GM12878 (cell line): ENCODE data around the gene C15orf39. TPM values are rescaled to one million over a fixed set of nuclear protein-coding genes. Genes with fewer than 3 reads are reported as not detected.
A peak's percentile ranks its signal among the peaks of the same experiment; 100 is the strongest.

Experiments used
- ATF7 ChIP-seq: fragments of 450-650 bp; IDR thresholded peaks from 2 replicates; pipeline ENCODE4 v1.6.1; 2016; ENCODE audit warnings: low read depth, mild to moderate bottlenecking
- BRCA1 ChIP-seq: IDR thresholded peaks from 2 replicates; pipeline ENCODE4 v1.6.1; 2011; ENCODE audit warnings: low read depth, low read length, improper control_type of control experiment
- FOS ChIP-seq: IDR thresholded peaks from 3 replicates; pipeline ENCODE4 v1.6.1; 2011; ENCODE audit warnings: borderline replicate concordance; ENCODE audit not compliant: insufficient read length; ENCODE audit errors: extremely low read depth
- FOXK2 ChIP-seq: fragments of 450-650 bp; IDR thresholded peaks from 2 replicates; pipeline ENCODE4 v1.6.1; 2017; ENCODE audit warnings: mild to moderate bottlenecking, moderate library complexity
- KDM1A ChIP-seq: fragments of 200-600 bp; sonication (generic); IDR thresholded peaks from 2 replicates; pipeline ENCODE4 v1.6.1; 2016; ENCODE audit warnings: borderline replicate concordance
- KLF5 ChIP-seq: fragments of 450-650 bp; IDR thresholded peaks from 2 replicates; pipeline ENCODE4 v1.6.1; 2014; ENCODE audit warnings: mild to moderate bottlenecking; ENCODE audit not compliant: partially characterized antibody
- LARP7 ChIP-seq: fragments of 450-650 bp; IDR thresholded peaks from 2 replicates; pipeline ENCODE4 v1.6.1; 2017; ENCODE audit warnings: mild to moderate bottlenecking
- NFIC ChIP-seq: IDR thresholded peaks from 2 replicates; pipeline ENCODE4 v1.6.1; 2012; ENCODE audit warnings: low read depth, mild to moderate bottlenecking, inconsistent platforms, low read length, moderate library complexity
- NFYA ChIP-seq: IDR thresholded peaks from 2 replicates; pipeline ENCODE4 v1.6.1; 2011; ENCODE audit warnings: low read depth, mild to moderate bottlenecking, low read length, improper control_type of control experiment, borderline replicate concordance
- RAD21 ChIP-seq: IDR thresholded peaks from 2 replicates; pipeline ENCODE4 v1.6.1; 2011; ENCODE audit warnings: mild to moderate bottlenecking, low read depth, low read length, moderate library complexity; ENCODE audit not compliant: insufficient read depth
- RBBP5 ChIP-seq: fragments of 200-600 bp; sonication (generic); conservative IDR thresholded peaks from 2 replicates; pipeline ENCODE4 v1.6.1; 2016
- SMARCA5 ChIP-seq: fragments of 450-650 bp; IDR thresholded peaks from 2 replicates; pipeline ENCODE4 v1.6.1; 2017; ENCODE audit warnings: mild to moderate bottlenecking
- SMC3 ChIP-seq: IDR thresholded peaks from 2 replicates; pipeline ENCODE4 v1.6.1; 2011; ENCODE audit warnings: low read length, improper control_type of control experiment, borderline replicate concordance
- SREBF1 ChIP-seq: IDR thresholded peaks from 2 replicates; pipeline ENCODE4 v1.6.1; 2012; ENCODE audit warnings: mild to moderate bottlenecking, low read length
- TAF1 ChIP-seq: IDR thresholded peaks from 2 replicates; pipeline ENCODE4 v1.6.1; 2011; ENCODE audit warnings: mild to moderate bottlenecking, low read depth, low read length, borderline replicate concordance
- TBL1XR1 ChIP-seq: IDR thresholded peaks from 2 replicates; pipeline ENCODE4 v1.6.1; 2012; ENCODE audit warnings: low read depth, low read length, improper control_type of control experiment
- YY1 ChIP-seq: IDR thresholded peaks from 2 replicates; pipeline ENCODE4 v1.6.1; 2011; ENCODE audit warnings: low read depth, mild to moderate bottlenecking, low read length
- ZNF217 ChIP-seq: fragments of 450-650 bp; IDR thresholded peaks from 2 replicates; pipeline ENCODE4 v1.6.1; 2017; ENCODE audit warnings: antibody characterized with exemption, mild to moderate bottlenecking
- polyA plus RNA-seq, 11 experiments: library from polyadenylated mRNA; depleted of rRNA in 4 of 11; unstranded in 6 of 11; stranded (reverse) in 5 of 11; fragments of >200 nt; fragmentation: Nextera tagmentation in 4 of 11; fragmentation: Illumina TruSeq in 1 of 11; extraction: Ambion mirVana in 4 of 11; extraction: Trizol in 1 of 11; gene quantifications; 1 replicate in 1 of 11; 2 replicates in 10 of 11; pipeline versions ENCODE4 v1.2.1 to v1.2.3, GENCODE V29; 2011 to 2016; ENCODE audit warnings: inconsistent platforms in 2 of 11, missing spikeins in 2 of 11, low read depth in 1 of 11
- total RNA-seq, 4 experiments: library from RNA; depleted of rRNA in 3 of 4; stranded (reverse); fragments of >200 nt in 3 of 4; fragmentation: Illumina TruSeq in 1 of 4; extraction: Trizol in 1 of 4; gene quantifications; 2 replicates each; pipeline versions ENCODE4 v1.2.1 to v1.2.3, GENCODE V29; 2013 to 2021
- TF ChIP-seq, protein P1 (sequence below): fragments of 450-650 bp; IDR thresholded peaks from 2 replicates; pipeline ENCODE4 v1.6.1; 2017; ENCODE audit warnings: mild to moderate bottlenecking, moderate library complexity
- TF ChIP-seq, protein P2 (sequence below): IDR thresholded peaks from 2 replicates; pipeline ENCODE4 v1.6.1; 2012; ENCODE audit warnings: low read length, inconsistent platforms
- TF ChIP-seq, protein P3 (sequence below): fragments of 150-350 bp; IDR thresholded peaks from 2 replicates; pipeline ENCODE4 v1.6.1; 2014; ENCODE audit warnings: mild to moderate bottlenecking, low read depth, low read length
- TF ChIP-seq, protein P4 (sequence below): fragments of 450-650 bp; conservative IDR thresholded peaks from 2 replicates; pipeline ENCODE4 v1.6.1; 2017; ENCODE audit warnings: mild to moderate bottlenecking, moderate library complexity

Gene C15orf39
- total and polyA plus RNA-seq, 10 of the 15 experiments (the other 5 are each of a cell fraction or from before 2014, with no cell fraction given) = 2.3 to 139 (median 33.0) TPM

DNA sequence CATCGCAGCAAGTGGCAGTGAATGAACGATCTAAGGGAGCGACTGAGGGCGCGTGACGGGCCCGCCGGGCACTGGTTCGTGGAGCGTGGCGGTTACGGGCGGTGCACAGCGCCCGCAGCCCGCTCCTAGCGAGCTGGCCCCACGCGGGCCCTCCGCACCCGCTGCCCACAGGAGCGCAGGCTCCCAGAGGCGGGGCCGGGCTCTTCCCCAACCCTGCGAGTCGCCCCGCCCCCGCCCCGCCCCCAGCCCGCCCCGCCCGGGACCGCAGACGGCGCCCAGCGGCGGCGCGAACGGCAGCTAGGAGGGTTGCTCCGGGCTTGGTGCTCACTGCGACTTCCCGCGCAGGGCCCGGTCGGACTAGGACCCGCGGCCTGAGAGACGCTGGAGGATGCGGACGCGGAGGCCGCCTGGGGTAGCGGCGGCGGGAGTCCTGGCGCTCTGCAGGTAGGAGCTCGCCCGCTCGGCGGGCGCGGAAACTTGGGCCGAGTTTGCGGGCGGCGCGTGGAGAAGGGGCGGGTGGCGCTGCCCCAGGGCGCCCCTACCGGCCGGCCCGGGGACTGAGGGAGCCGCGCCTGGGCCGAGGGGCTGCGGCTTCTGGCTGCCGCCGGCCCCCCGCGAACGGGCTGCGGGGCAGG, at the start of gene C15orf39 (continued):
- TF ChIP-seq, protein P1, sequence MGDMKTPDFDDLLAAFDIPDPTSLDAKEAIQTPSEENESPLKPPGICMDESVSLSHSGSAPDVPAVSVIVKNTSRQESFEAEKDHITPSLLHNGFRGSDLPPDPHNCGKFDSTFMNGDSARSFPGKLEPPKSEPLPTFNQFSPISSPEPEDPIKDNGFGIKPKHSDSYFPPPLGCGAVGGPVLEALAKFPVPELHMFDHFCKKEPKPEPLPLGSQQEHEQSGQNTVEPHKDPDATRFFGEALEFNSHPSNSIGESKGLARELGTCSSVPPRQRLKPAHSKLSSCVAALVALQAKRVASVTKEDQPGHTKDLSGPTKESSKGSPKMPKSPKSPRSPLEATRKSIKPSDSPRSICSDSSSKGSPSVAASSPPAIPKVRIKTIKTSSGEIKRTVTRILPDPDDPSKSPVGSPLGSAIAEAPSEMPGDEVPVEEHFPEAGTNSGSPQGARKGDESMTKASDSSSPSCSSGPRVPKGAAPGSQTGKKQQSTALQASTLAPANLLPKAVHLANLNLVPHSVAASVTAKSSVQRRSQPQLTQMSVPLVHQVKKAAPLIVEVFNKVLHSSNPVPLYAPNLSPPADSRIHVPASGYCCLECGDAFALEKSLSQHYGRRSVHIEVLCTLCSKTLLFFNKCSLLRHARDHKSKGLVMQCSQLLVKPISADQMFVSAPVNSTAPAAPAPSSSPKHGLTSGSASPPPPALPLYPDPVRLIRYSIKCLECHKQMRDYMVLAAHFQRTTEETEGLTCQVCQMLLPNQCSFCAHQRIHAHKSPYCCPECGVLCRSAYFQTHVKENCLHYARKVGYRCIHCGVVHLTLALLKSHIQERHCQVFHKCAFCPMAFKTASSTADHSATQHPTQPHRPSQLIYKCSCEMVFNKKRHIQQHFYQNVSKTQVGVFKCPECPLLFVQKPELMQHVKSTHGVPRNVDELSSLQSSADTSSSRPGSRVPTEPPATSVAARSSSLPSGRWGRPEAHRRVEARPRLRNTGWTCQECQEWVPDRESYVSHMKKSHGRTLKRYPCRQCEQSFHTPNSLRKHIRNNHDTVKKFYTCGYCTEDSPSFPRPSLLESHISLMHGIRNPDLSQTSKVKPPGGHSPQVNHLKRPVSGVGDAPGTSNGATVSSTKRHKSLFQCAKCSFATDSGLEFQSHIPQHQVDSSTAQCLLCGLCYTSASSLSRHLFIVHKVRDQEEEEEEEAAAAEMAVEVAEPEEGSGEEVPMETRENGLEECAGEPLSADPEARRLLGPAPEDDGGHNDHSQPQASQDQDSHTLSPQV = peak; percentile 80; the same call in 1 of the 2 replicates
- TF ChIP-seq YY1 = peak; percentile 55
- peak; percentile 42 for TF ChIP-seq RAD21
- TF ChIP-seq FOS = no peak
- no peak for TF ChIP-seq BRCA1
- peak; percentile 31 for TF ChIP-seq ZNF217
- TF ChIP-seq RBBP5 = no peak
- TF ChIP-seq KDM1A = no peak
- TF ChIP-seq, protein P2, sequence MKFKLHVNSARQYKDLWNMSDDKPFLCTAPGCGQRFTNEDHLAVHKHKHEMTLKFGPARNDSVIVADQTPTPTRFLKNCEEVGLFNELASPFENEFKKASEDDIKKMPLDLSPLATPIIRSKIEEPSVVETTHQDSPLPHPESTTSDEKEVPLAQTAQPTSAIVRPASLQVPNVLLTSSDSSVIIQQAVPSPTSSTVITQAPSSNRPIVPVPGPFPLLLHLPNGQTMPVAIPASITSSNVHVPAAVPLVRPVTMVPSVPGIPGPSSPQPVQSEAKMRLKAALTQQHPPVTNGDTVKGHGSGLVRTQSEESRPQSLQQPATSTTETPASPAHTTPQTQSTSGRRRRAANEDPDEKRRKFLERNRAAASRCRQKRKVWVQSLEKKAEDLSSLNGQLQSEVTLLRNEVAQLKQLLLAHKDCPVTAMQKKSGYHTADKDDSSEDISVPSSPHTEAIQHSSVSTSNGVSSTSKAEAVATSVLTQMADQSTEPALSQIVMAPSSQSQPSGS = no peak
- TF ChIP-seq LARP7 = no peak; the same call in none of the 2 replicates
- peak; percentile 96 for TF ChIP-seq SMARCA5
- no peak for TF ChIP-seq NFYA
- TF ChIP-seq TBL1XR1 = no peak
- no peak for TF ChIP-seq NFIC
- no peak for TF ChIP-seq ATF7
- TF ChIP-seq SMC3 = peak; percentile 9; the same call in 1 of the 2 replicates
- no peak for TF ChIP-seq FOXK2
- no peak for TF ChIP-seq SREBF1
- TF ChIP-seq, protein P3, sequence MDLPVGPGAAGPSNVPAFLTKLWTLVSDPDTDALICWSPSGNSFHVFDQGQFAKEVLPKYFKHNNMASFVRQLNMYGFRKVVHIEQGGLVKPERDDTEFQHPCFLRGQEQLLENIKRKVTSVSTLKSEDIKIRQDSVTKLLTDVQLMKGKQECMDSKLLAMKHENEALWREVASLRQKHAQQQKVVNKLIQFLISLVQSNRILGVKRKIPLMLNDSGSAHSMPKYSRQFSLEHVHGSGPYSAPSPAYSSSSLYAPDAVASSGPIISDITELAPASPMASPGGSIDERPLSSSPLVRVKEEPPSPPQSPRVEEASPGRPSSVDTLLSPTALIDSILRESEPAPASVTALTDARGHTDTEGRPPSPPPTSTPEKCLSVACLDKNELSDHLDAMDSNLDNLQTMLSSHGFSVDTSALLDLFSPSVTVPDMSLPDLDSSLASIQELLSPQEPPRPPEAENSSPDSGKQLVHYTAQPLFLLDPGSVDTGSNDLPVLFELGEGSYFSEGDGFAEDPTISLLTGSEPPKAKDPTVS = no peak
- no peak for TF ChIP-seq KLF5
- TF ChIP-seq, protein P4, sequence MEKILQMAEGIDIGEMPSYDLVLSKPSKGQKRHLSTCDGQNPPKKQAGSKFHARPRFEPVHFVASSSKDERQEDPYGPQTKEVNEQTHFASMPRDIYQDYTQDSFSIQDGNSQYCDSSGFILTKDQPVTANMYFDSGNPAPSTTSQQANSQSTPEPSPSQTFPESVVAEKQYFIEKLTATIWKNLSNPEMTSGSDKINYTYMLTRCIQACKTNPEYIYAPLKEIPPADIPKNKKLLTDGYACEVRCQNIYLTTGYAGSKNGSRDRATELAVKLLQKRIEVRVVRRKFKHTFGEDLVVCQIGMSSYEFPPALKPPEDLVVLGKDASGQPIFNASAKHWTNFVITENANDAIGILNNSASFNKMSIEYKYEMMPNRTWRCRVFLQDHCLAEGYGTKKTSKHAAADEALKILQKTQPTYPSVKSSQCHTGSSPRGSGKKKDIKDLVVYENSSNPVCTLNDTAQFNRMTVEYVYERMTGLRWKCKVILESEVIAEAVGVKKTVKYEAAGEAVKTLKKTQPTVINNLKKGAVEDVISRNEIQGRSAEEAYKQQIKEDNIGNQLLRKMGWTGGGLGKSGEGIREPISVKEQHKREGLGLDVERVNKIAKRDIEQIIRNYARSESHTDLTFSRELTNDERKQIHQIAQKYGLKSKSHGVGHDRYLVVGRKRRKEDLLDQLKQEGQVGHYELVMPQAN = peak; percentile 83
- peak; percentile 97 for TF ChIP-seq TAF1
